GM19099 (cell line): ENCODE results near the gene KEAP1.

Source experiments
- POLR2A ChIP-seq: IDR thresholded peaks from 3 replicates; pipeline ENCODE4 v1.6.1; 2011; ENCODE audit warnings: low read depth; ENCODE audit not compliant: insufficient read length; ENCODE audit errors: extremely low read depth

KEAP1 gene

GRCh38 chr19:10533646-10534386 lies 30.7 kb upstream of the KEAP1 start:
- TF ChIP-seq POLR2A = no peak

GRCh38 chr19:10532457-10532856 lies 29.3 kb upstream of the KEAP1 start:
- no peak for TF ChIP-seq POLR2A

- TF ChIP-seq POLR2A = no peak
Measured at GRCh38 chr19:10525636-10526035, 22.5 kb upstream of the KEAP1 start.

- no peak for TF ChIP-seq POLR2A
Measured at GRCh38 chr19:10523135-10523636, 20.0 kb upstream of the KEAP1 start.

GRCh38 chr19:10521461-10522171 lies 18.5 kb upstream of the KEAP1 start:
- TF ChIP-seq POLR2A = no peak

- no peak for TF ChIP-seq POLR2A
Measured at GRCh38 chr19:10520652-10521318, 17.6 kb upstream of the KEAP1 start.

GRCh38 chr19:10519421-10519820 lies 16.3 kb upstream of the KEAP1 start:
- no peak for TF ChIP-seq POLR2A

- no peak for TF ChIP-seq POLR2A
Measured at GRCh38 chr19:10518444-10519361, 15.5 kb upstream of the KEAP1 start.

- no peak for TF ChIP-seq POLR2A
Measured at GRCh38 chr19:10517760-10518443, 14.7 kb upstream of the KEAP1 start.

GRCh38 chr19:10517361-10517759 lies 14.2 kb upstream of the KEAP1 start, which contains the start of gene S1PR5:
TSS of gene S1PR5 (minus strand) at chr19:10517447. CDS start at chr19:10515011, 2,436 bp downstream.
- TF ChIP-seq POLR2A = no peak

- no peak for TF ChIP-seq POLR2A
Measured at GRCh38 chr19:10516671-10517286, 13.6 kb upstream of the KEAP1 start.

- TF ChIP-seq POLR2A = no peak
Measured at GRCh38 chr19:10516064-10516385, 12.9 kb upstream of the KEAP1 start.
